Fibroblast of mammary gland (primary cell): ENCODE data around the gene ST6GALNAC3.
"Not testable (repeated sequence)": the region's sequence is repeated elsewhere in the genome, so short reads cannot be mapped to it uniquely, and the experiment has no call there.

ENCODE experiments used
- DNase-seq: peaks from one replicate; pipeline ENCODE4 v3.0.0-alpha.2; 2010; ENCODE audit warnings: low read depth
- H3K4me3 ChIP-seq: 2 replicates; pipeline ENCODE4 v1.5.1; 2011; ENCODE audit warnings: low read depth, mild to moderate bottlenecking, low read length, moderate library complexity; ENCODE audit not compliant: control insufficient read depth
- CTCF ChIP-seq: conservative IDR thresholded peaks from 2 replicates; pipeline ENCODE4 v1.5.1; 2011; ENCODE audit warnings: low read depth, low read length, inconsistent platforms; ENCODE audit not compliant: control insufficient read depth, insufficient read depth

The ST6GALNAC3 gene

GRCh38 chr1:76086597-76086996 lies 12.1 kb downstream of the ST6GALNAC3 start:
- no peak for DNase-seq
- no peak overlapping the region for H3K4me3 ChIP-seq
- no peak for TF ChIP-seq CTCF

GRCh38 chr1:76090283-76091203 lies 16.0 kb downstream of the ST6GALNAC3 start:
- no peak for DNase-seq
- TF ChIP-seq CTCF, result no peak
- no peak overlapping the region for H3K4me3 ChIP-seq

- DNase-seq, result no peak
- H3K4me3 ChIP-seq, result no peak overlapping the region
- TF ChIP-seq CTCF, result no peak
Measured at GRCh38 chr1:76092812-76093211, 18.3 kb downstream of the ST6GALNAC3 start.

- no peak for DNase-seq
- no peak overlapping the region for H3K4me3 ChIP-seq
- no peak for TF ChIP-seq CTCF
Measured at GRCh38 chr1:76093522-76094312, 19.2 kb downstream of the ST6GALNAC3 start.

GRCh38 chr1:76095802-76096201 lies 21.3 kb downstream of the ST6GALNAC3 start:
- no peak for TF ChIP-seq CTCF
- H3K4me3 ChIP-seq, result no peak overlapping the region
- DNase-seq, result no peak

- H3K4me3 ChIP-seq, result not testable (repeated sequence)
Measured at GRCh38 chr1:76097064-76097463, 22.5 kb downstream of the ST6GALNAC3 start.

GRCh38 chr1:76098845-76099244 lies 24.3 kb downstream of the ST6GALNAC3 start:
- DNase-seq, result no peak
- no peak for TF ChIP-seq CTCF
- no peak overlapping the region for H3K4me3 ChIP-seq

More at GRCh38 chr1:76097064-76097463, 22.5 kb downstream of the ST6GALNAC3 start:
- DNase-seq, result not testable (repeated sequence)
